Measurements from ENCODE around the gene RHOD.

The RHOD gene, protein sequence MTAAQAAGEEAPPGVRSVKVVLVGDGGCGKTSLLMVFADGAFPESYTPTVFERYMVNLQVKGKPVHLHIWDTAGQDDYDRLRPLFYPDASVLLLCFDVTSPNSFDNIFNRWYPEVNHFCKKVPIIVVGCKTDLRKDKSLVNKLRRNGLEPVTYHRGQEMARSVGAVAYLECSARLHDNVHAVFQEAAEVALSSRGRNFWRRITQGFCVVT

GRCh38 chr11:67056267-67057204 is at the start of gene RHOD:
RHOD (plus strand) TSS chr11:67056847; CDS start chr11:67056903, 56 bp downstream.
- TF ChIP-seq, protein P1, sequence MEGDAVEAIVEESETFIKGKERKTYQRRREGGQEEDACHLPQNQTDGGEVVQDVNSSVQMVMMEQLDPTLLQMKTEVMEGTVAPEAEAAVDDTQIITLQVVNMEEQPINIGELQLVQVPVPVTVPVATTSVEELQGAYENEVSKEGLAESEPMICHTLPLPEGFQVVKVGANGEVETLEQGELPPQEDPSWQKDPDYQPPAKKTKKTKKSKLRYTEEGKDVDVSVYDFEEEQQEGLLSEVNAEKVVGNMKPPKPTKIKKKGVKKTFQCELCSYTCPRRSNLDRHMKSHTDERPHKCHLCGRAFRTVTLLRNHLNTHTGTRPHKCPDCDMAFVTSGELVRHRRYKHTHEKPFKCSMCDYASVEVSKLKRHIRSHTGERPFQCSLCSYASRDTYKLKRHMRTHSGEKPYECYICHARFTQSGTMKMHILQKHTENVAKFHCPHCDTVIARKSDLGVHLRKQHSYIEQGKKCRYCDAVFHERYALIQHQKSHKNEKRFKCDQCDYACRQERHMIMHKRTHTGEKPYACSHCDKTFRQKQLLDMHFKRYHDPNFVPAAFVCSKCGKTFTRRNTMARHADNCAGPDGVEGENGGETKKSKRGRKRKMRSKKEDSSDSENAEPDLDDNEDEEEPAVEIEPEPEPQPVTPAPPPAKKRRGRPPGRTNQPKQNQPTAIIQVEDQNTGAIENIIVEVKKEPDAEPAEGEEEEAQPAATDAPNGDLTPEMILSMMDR (IDR thresholded peaks at IDR 0.05; ENCODE audit: insufficient read depth, low read length, poor library complexity, severe bottlenecking) = no peak
- TF ChIP-seq EZH2phosphoT487 (conservative IDR thresholded peaks at IDR 0.05; ENCODE audit: low read length) = no peak
- H3K4me3 ChIP-seq (ENCODE audit: insufficient read depth, low read length, poor library complexity, severe bottlenecking) = no peak within 1 kb of the TSS
- H3K9ac ChIP-seq (ENCODE audit: low read length) = no peak within 1 kb of the TSS
- H3K27me3 ChIP-seq (ENCODE audit: low read length) = no peaks in the 10 kb centered on the region
- H3K9me3 ChIP-seq (ENCODE audit: insufficient read depth, low read length) = no peaks in the 10 kb centered on the region
- no peaks in the 10 kb centered on the region for H3F3A ChIP-seq (ENCODE audit: insufficient read depth)
- no peaks in the 10 kb centered on the region for H4K20me1 ChIP-seq (ENCODE audit: low read depth, low read length)
- H3K79me2 ChIP-seq (ENCODE audit: insufficient read depth, low read length) = no peaks in the 10 kb centered on the region
- H3K4me2 ChIP-seq (ENCODE audit: low read depth, low read length, poor library complexity, severe bottlenecking) = no peak within 1 kb of the TSS
- H3K9me2 ChIP-seq (replicated peaks; ENCODE audit: insufficient read depth, low read length) = no peaks in the 10 kb centered on the region
- H3K27ac ChIP-seq (ENCODE audit: low read depth, low read length) = no peak within 1 kb of the TSS
- H3K36me3 ChIP-seq (ENCODE audit: low read length) = no peaks in the 10 kb centered on the region
- H2AFZ ChIP-seq (ENCODE audit: low read depth, low read length, severe bottlenecking) = no peak within 1 kb of the TSS

DNA sequence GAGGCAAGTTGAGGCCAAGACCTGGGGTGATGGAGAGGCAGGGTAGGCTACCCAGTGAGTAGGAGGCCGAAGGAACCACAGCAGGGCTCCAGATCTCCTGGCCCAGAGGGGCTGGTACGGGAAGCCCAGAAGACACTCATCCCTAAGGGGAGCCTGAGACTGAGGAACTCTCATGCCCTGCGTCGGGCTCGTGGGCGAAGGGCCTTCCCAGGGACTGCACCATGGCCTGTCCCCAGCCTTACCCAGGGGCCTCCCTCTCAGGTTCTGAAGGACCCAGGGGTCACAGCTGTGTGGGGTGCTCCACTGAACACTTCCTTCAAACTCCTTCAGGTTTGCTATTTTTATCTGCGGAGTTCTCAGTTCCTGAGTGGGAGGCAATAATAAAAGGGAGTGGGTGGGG is 49.5 kb upstream of the RHOD start:
- no peak overlapping the region for H3K27ac ChIP-seq (ENCODE audit: low read depth, low read length)
- H3K4me2 ChIP-seq (ENCODE audit: low read depth, low read length, poor library complexity, severe bottlenecking) = no peak overlapping the region
- no peak overlapping the region for H2AFZ ChIP-seq (ENCODE audit: low read depth, low read length, severe bottlenecking)
- H3K9me2 ChIP-seq (replicated peaks; ENCODE audit: insufficient read depth, low read length) = no peaks in the 10 kb centered on the region
- no peaks in the 10 kb centered on the region for H3K9me3 ChIP-seq (ENCODE audit: insufficient read depth, low read length)
- H3K36me3 ChIP-seq (ENCODE audit: low read length) = no peaks in the 10 kb centered on the region
- no peaks in the 10 kb centered on the region for H4K20me1 ChIP-seq (ENCODE audit: low read depth, low read length)
- no peaks in the 10 kb centered on the region for H3K27me3 ChIP-seq (ENCODE audit: low read length)
- TF ChIP-seq, protein P1 (IDR thresholded peaks at IDR 0.05; ENCODE audit: insufficient read depth, low read length, poor library complexity, severe bottlenecking) = no peak
- TF ChIP-seq EZH2phosphoT487 (conservative IDR thresholded peaks at IDR 0.05; ENCODE audit: low read length) = no peak
- no peaks in the 10 kb centered on the region for H3K79me2 ChIP-seq (ENCODE audit: insufficient read depth, low read length)
- no peak overlapping the region for H3K9ac ChIP-seq (ENCODE audit: low read length)
- H3F3A ChIP-seq (ENCODE audit: insufficient read depth) = no peaks in the 10 kb centered on the region
- H3K4me3 ChIP-seq (ENCODE audit: insufficient read depth, low read length, poor library complexity, severe bottlenecking) = no peak overlapping the region

DNA sequence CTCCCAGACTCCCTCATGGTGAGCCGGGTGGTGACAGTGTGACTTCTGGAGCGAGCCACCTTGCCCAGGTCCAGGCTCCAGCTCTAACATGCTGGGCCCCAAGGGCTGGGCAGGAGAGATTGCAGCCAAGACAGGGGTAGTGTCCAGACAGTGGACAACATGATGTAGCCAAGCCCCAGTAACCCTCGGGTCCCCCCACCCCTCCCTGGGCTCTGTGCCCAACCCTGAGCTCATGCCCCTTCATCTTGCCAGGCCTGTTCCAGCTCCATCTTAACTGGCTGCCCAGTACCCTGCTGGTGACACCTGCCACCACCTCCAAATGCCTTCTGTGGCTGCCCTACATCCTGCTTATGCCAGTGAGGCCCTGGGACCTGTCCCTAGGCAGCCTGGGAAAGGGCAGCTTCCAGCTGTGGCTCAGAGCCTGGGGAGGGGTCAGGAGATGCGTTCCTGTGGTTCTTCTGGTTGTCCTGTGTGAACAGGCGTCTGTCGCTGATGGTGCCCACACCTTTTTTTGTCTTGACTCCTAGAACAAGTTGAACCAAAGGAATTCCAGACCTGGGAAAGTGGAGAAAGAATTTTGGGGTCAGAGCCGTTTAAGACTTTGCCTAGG is 46.2 kb upstream of the RHOD start:
- H3K4me2 ChIP-seq (ENCODE audit: low read depth, low read length, poor library complexity, severe bottlenecking) = no peak overlapping the region
- H4K20me1 ChIP-seq (ENCODE audit: low read depth, low read length) = no peaks in the 10 kb centered on the region
- no peak overlapping the region for H3K4me3 ChIP-seq (ENCODE audit: insufficient read depth, low read length, poor library complexity, severe bottlenecking)
- no peaks in the 10 kb centered on the region for H3K9me3 ChIP-seq (ENCODE audit: insufficient read depth, low read length)
- H3K27ac ChIP-seq (ENCODE audit: low read depth, low read length) = no peak overlapping the region
- no peaks in the 10 kb centered on the region for H3K27me3 ChIP-seq (ENCODE audit: low read length)
- TF ChIP-seq EZH2phosphoT487 (conservative IDR thresholded peaks at IDR 0.05; ENCODE audit: low read length) = no peak
- TF ChIP-seq, protein P1 (IDR thresholded peaks at IDR 0.05; ENCODE audit: insufficient read depth, low read length, poor library complexity, severe bottlenecking) = no peak
- H3K36me3 ChIP-seq (ENCODE audit: low read length) = no peaks in the 10 kb centered on the region
- H3F3A ChIP-seq (ENCODE audit: insufficient read depth) = no peaks in the 10 kb centered on the region
- no peak overlapping the region for H2AFZ ChIP-seq (ENCODE audit: low read depth, low read length, severe bottlenecking)
- H3K79me2 ChIP-seq (ENCODE audit: insufficient read depth, low read length) = no peaks in the 10 kb centered on the region
- H3K9ac ChIP-seq (ENCODE audit: low read length) = no peak overlapping the region
- no peaks in the 10 kb centered on the region for H3K9me2 ChIP-seq (replicated peaks; ENCODE audit: insufficient read depth, low read length)

Measured in SU-DHL-6 (cell line).